Hematopoietic multipotent progenitor cell treated with erythropoietin and hydrocortisone succinate and interleukin-3 and kit ligand, for 6 days (in vitro differentiated cells): ENCODE measurements around the gene PYY.
"Not testable (repeated sequence)": the region's sequence is repeated elsewhere in the genome, so short reads cannot be mapped to it uniquely, and the experiment has no call there.

Experiments
- DNase-seq: peaks from one replicate; pipeline ENCODE4 v3.0.0-alpha.2; 2015

The PYY gene

DNA sequence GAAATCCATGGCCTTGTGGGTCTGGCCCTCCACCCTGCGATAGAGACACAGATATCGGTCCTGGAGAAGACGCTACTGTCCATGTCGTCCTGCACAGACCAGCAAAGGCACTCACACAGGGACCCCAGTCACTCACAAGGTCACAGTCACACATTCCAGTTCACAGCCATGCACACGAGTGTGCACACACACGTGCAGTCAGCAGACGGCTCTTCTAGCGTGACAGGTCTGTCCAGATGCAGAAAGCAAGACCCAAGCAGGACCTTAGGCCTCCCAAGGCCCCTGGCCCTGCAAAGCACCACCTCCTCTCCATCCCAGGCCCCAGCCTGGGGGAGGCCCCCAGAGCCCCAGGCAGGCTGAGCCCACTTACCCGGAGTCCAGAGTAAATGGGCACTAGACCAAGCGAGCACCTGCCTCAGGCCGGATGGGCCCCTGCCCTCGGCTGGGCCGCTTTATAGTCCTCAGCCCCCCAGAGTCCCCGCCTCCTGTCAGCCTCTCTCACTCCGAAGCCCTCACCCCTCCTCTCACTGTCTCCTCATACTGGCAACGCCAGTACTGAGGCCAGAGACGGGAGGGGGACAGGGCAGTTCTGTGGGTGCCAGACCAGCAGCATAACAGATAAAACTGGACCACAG lies 11.6 kb downstream of the PYY start, which contains the start of gene PPY:
Gene PPY (minus strand): TSS at position 426 of the 635 bp plus-strand sequence. CDS start 822 bp downstream, outside the sequence.
- no peak for DNase-seq

DNA sequence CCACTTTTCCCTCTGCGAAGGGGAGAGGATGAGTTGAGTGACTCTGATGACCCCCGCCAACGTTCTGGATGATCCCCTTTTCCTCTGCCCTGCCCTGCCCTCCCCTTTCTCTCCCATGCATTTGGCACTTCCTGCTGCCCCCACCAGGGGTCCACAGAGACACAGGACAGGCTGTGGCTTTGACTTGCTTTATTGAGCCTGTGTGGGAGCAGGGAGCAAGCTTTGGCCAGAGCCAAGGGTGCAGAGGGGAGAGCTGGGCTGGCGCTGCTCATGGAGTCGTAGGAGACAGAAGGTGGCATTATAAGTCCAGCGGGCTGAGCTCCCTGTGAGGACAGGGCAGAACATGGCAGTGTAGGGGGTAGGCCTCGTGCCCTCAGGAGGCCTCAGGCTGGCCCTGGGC lies 13.1 kb downstream of the PYY start:
- peak; percentile 72 for DNase-seq

GRCh38 chr17:43939886-43940285 lies 13.9 kb downstream of the PYY start:
- no peak for DNase-seq

- not testable (repeated sequence) for DNase-seq
Measured at GRCh38 chr17:43939452-43939851, 14.3 kb downstream of the PYY start.

DNA sequence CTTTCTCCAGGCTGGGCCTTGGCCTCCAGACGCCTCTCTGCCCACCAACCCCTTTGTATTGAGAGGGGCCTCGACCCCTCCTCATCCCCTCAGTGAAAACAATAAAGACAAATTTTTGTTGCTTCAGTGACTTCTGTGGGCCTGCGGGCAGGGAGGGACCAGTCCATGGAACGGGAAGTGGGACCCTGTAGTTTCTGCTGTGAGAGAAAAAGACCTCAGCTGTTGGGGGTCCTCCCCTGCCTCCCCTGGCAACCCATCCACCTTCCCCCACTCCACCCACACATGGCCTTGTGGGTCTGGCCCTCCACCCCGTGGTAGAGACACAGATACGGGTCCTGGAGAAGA lies 14.9 kb downstream of the PYY start:
- DNase-seq, result no peak

- DNase-seq, result no peak
Measured at GRCh38 chr17:43936434-43936833, 17.3 kb downstream of the PYY start.

- DNase-seq, result no peak
Measured at GRCh38 chr17:43935926-43936261, 17.8 kb downstream of the PYY start.

DNA sequence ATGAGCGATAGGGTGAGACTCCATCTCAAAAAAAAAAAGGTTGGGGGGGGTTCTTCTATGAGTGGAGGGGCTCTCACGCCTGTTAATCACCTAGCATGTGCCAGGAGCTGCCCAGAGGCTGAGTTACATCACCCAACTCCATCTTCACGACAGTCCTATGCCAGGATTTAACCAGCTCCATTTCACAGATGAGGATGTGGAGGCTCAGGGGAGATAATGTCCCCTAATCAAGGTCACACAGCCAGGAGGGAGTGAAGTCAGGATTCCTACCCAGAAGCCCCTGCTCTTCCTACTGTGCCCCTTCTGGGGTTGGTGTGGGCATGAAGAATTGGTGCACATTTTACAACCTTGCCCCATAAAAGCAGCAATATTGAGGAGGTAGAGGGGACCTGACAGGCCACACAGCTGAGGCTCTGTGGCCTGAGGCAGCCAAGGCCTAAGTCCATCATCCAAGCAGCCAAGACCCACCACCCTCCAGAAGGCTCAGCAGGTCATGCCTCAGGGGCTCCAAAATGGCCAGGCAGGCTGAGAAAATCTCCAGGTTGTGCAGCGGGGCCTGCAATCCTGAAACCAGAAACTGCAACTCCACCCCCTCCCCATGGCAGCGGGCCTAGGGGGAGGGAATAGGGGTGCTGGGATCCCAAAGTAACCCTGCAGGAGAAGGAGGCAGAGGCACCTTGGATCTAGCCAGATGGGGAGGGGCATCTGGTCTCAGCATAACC lies 18.4 kb downstream of the PYY start:
- DNase-seq, result no peak

- no peak for DNase-seq
Measured at GRCh38 chr17:43932923-43933322, 20.8 kb downstream of the PYY start.

DNA sequence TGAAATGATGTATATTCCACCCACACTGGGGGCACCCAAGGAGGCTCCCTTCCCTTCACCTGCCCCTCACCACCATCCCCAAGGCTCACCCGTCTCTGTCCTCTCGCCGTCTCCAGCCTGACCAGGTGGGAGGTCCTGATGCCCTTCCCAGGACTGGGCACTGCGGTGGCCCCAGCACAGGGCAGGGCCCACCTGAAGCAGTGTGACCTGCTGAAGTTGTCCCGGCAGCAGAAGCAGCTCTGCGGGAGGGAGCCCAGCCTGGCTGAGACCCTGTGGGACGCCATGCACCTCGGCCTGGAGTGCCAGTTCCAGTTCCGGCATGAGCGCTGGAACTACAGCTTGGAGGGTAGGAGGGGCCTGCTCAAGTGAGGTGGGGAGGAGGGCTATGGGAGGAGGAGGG lies 21.4 kb downstream of the PYY start:
- no peak for DNase-seq

- DNase-seq, result no peak
Measured at GRCh38 chr17:43931062-43931571, 22.6 kb downstream of the PYY start.

GRCh38 chr17:43928609-43929008 lies 25.1 kb downstream of the PYY start:
- DNase-seq, result no peak

DNA sequence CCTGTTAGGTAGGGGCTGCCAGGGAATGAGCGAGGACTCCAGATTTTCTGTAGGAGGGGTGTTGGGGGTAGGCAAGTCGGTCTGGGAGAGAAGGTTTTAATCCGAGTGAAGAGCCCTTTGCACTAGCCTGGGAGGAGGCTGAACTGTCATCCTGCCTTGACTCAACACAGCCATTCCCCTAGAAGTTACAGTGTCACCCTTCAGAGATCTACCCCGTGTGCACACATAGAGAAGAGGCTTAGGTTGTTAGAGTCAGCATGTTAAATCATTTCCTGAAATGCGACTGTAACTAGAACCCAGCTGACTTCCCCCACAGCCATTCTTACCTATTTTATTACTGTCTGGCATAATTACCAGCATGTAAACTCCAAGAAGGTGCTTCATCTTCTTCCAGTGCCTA lies 25.8 kb downstream of the PYY start:
- not testable (repeated sequence) for DNase-seq

DNA sequence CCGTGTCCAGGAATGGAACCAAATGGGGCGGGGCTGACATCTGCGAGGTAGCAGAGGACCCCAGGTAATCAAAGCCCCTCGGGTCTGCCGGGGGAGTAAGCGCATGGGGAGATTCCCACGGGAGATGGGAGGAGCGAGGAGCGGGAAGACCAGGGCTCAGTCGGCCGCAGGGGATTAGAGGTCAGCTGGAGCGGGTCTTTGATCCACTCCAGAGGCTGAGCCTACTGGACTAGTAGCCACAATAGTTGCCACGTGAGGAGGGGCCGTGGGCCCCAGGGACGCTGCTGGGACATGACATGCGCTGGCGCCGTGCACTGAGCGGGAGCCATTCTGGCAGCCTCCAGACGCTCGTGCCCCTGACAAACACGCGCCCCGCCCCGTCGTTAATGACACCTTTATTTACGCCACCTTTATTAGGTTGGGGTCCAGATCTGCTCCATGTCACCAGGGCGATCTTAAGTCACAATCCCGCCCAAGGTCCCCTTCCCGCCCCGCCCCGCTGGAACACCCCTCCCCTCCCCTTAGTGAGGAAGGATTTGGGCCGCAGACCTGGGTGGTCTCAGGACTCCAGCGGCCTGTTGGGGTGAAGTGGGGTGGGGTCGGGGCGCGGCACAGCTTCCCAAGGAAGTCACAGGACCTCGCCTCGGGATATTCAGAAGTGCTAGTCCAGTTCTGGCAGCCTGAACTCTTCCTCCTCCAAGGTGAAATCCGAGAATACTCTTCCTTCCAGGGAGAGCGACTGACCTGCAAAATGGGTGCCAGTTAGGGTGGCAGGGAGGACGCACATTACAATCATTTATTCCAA lies 26.5 kb downstream of the PYY start:
- no peak for DNase-seq

DNA sequence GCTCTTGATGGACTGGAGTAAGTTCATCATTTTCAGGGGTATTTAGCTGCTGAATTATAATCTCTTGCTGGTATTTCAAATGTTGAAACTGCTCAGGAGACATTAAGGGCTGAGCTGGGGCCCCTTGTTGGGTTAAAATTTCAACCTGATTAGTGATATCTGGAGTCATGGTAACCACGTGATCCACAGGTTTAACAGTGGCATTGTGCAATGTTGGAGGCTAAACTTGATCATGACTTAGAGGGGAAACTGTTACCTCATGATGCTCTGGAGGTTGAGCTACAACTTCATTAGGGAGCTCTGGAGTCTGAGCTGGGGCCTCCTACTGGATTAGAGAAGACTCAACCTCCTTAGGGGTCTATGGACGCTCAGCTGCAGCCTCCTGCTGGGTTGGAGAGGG lies 29.2 kb downstream of the PYY start:
- DNase-seq, result no peak

- DNase-seq, result no peak
Measured at GRCh38 chr17:43920500-43921095, 33.1 kb downstream of the PYY start.

- no peak for DNase-seq
Measured at GRCh38 chr17:43918026-43918389, 35.7 kb downstream of the PYY start.

DNA sequence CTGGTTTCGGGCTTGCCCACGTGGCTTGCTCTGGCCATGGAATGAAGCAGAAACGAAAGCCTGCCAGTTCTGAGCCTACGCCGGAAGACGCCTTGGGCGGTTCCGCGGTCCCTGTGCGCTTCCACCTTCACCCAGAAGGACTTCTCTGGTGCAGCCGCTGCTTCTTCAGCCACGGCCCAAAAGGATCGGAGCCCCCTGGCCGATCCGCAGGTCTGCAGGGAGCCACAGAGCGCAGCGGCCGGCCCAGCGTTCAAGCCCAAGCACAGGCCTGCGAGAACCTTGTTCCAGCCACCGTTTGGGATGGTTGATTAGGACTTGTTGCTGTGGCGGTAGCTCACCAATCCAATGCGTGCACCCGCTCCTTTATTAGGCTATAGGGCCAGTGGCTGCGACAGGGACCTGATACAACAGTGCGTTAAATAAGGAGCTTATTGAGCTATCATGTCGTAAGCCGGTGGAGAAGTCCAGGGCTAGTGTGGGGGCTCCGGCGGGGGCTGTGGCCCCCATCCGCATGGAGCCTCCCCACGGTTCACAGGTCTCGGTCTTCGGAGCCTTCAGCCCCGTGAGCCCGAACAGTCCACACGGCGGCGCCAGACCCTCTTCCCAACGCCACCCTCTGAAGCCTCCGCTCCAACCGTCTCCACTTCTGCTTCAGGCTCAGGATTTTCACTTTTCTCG lies 36.3 kb downstream of the PYY start:
- peak; percentile 66 for DNase-seq

DNA sequence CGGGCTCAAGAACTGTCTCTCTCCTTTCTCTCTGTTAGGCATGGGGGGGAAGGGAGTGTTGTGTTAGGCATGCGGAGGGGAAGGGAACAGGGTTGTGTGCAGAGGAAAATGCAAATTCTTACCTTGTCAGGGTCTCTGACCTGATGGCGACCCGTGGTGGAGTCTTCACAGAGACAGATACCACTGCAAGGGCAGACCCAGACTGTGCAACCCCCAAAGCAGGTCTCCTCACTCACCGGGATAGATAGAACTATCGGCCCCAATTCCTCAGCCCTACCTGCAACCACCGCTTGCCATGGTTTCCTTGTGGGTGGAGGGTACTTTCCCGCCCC lies 36.8 kb downstream of the PYY start:
- no peak for DNase-seq

- no peak for DNase-seq
Measured at GRCh38 chr17:43916385-43916784, 37.4 kb downstream of the PYY start.

DNA sequence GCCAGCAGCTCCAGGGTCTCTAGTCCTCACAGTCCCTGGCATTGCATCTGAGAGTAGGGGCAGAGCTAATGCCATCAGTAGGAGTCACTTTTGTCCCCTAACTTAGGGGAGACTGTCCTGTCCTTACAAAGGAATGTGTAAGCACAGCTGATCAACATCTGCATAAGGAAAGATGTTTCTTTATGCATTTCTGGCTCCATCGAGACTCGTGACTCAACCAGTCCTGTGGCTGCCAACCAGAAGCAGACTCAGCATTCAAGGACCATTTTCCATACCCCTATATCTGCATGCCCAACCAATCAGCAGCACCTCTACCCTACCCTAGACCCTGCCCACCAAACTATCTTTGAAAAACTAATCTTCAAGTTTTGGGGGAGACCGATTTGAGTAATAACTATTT lies 38.2 kb downstream of the PYY start:
- DNase-seq, result no peak

DNA sequence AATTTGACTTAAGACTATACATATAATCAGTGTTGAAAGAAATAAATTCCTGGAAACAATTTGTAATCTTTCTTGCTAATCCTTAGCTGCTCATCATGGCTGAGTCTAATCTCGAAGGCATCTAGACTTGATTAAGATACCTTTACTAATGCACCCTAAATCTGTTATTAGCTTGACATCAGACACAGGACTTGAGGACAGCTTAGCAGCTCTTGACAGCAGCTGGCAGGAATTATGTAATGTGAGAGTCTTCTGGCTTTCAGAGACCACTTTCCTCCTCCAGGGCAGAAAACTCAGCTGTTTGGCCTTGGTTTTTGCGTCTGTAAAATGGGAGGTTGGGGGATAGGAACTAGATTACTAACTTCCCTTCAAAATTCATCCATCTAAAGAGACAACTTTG lies 39.3 kb downstream of the PYY start:
- no peak for DNase-seq

- DNase-seq, result no peak
Measured at GRCh38 chr17:43913584-43913983, 40.2 kb downstream of the PYY start.
